ENCODE data around the gene PHKA2.
A peak's percentile ranks its signal among the peaks of the same experiment; 100 is the strongest.

Gene PHKA2

DNA sequence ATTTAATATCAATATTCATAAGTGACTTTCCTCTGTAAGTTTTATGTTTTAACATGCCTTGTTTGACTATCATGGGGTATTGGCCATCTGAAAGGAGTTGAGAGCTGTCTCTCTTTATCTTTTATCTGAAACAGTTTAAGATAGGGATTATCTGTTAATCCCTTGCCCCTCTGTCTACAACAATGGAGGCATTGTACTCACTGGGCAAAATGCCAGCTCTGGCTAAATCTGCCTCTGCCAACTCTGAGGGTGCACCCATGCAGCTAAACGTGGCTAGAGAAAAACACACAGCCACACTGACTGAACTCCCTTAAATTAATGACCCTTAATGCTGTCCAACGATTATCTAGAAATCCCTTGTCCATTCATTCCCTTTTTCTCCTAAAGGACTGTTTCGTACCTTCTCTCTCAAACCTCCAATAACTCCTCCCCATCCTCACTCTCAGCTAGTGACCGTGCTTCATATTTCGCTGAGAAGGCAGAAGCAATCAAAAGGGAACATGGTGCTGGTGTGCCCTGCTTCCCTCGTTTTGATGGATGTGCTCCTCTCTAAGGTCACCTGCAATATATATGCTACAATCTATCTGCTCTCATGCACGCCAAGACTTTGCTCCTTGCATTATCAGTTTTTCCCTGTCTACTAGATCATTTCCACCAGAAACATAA is 10.3 kb downstream of the PHKA2 start:
- DNase-seq: no peak

DNA sequence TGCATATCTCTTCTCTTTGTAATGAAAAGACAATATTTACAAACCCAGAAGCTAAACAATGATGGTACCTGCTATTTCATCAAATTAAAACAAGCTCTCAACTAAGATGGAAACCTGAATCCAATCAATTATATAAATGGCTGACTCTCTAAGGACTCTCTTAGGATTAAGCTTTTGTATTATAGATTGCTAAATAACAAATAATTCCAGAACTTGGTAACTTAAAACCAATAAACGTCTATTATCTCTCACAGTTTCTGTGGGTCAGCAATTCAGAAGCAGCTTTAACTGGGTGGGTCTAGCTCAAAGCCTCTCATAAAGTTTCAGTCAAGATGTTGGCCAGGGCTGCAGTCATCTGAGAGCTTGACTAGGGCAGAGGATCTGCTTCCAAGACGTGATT is 12.4 kb downstream of the PHKA2 start:
- no peak for DNase-seq

DNA sequence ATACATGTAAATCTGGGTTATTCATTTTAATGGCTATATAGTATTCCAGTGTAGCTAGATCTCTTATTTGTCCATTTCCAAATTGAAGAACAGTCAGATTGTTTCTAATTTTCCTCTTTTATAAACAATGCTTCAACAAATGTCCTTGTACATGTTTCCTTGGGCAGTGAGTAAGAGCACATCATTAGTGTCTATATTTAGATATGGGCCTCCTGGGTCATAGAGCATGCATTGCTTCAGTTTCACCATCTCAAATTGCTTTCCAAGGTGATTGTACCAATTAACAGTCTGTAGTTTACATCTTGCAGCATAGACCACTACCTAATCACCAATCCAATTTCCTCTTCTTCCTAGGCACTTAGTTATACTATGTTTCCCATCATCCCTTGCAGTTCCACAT is 13.4 kb downstream of the PHKA2 start:
- DNase-seq: no peak

GRCh38 chrX:18966624-18967023 is 17.3 kb downstream of the PHKA2 start:
- DNase-seq: no peak

DNA sequence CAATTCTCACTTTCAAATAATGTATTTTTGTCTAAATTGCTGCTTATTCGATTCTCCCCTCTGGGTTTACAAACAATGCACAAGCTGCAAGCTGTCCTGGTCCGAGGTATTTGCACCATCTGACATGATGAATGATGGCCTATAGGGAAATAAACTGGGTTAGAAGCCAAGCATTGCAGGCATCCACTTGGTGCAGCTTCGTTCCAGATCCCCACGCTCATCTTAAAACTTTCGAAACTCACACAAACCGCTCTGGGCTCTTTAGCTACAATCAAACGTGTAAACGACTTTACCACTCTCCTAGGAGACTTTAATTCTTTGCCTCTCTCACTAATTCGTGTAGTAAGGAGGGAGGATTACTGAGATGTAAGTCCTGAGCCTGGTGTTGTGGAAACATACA is 19.0 kb downstream of the PHKA2 start:
- no peak for DNase-seq

GRCh38 chrX:18964026-18964425 is 19.9 kb downstream of the PHKA2 start:
- peak; percentile 3 for DNase-seq

GRCh38 chrX:18962329-18962728 is 21.6 kb downstream of the PHKA2 start:
- DNase-seq: no peak

GRCh38 chrX:18961686-18962085 is 22.2 kb downstream of the PHKA2 start:
- peak; percentile 27 for DNase-seq

DNA sequence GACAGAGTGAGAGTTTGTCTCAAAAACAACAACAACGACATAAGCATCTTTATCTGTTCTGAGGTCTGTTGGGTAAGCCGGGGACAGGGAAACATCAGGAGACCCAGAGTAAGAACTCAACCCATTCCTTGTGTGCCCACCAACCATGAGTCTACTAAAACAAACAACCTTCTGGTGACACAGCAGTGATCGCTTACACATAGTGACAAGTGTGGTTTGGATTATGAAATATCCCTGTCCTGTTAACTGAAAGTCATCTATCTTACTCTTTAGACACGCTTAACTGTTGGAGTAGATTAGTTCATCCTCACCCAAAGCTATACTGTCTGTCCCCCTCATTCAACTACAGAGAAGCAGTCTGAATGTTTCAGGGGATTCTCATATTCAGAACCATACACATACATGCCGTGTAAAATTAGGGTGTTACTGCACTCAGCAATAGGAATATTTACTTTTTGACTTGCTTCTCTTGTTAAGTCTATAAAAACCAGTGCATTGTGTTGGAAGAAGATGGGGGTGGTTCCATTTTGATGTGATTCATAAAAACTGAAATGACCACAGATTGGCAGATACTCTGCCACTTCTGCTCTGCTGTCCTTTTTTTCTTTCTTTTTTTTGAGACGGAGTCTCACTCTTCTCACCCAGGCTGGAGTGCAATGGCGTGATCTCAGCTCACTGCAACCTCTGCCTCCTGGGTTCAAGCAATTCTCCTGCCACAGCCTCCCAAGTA is 27.4 kb downstream of the PHKA2 start:
- peak; percentile 2 for DNase-seq

DNA sequence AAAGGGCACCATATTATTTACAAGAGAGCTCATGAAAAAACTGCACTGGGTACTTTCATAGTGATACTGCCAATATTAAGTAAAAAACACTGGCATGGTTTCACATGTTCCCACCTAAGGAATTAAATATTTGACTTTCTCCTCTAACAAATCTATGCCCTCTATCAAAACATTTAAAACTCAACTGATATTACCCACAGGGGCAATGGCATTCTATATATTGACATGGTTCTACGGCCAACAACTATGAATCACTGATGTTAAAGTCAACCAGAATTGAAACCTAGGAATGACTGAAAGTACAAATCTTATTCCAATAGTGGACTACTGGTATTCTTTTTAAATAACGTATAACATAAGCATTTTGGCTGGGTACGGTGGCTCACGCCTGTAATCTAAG is 28.2 kb downstream of the PHKA2 start:
- DNase-seq: no peak

DNA sequence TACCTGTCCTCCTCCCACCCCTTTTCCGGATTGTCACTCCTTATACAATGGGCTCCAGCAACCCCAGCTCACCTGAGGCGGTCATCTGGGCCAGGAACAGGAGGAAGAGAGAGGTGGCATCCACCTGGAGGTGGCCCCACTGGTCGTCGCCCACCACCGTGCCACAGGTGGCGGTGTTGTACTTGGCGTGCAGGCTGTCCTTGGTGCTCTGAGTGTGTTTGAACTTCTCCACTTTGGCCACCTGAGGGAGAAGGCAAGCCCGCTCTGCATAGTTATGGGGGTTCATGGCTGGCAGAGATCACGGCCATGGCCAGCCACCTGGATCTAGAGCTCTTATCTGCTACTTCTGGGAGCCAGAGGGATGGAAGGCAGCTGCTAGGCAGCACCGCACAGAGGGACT is 32.9 kb downstream of the PHKA2 start:
- no peak for DNase-seq

- no peak for DNase-seq
Measured at GRCh38 chrX:18949944-18950301, 34.0 kb downstream of the PHKA2 start.

GRCh38 chrX:18949291-18949943 is 34.5 kb downstream of the PHKA2 start:
- no peak for DNase-seq

GRCh38 chrX:18946611-18947010 is 37.3 kb downstream of the PHKA2 start:
- DNase-seq: no peak

- DNase-seq: peak; percentile 16
Measured at GRCh38 chrX:18946157-18946556, 37.8 kb downstream of the PHKA2 start.

GRCh38 chrX:18945483-18945882 is 38.4 kb downstream of the PHKA2 start:
- DNase-seq: no peak

- no peak for DNase-seq
Measured at GRCh38 chrX:18944482-18944881, 39.4 kb downstream of the PHKA2 start.

GRCh38 chrX:18941896-18942295 is 42.0 kb downstream of the PHKA2 start:
- DNase-seq: no peak

DNA sequence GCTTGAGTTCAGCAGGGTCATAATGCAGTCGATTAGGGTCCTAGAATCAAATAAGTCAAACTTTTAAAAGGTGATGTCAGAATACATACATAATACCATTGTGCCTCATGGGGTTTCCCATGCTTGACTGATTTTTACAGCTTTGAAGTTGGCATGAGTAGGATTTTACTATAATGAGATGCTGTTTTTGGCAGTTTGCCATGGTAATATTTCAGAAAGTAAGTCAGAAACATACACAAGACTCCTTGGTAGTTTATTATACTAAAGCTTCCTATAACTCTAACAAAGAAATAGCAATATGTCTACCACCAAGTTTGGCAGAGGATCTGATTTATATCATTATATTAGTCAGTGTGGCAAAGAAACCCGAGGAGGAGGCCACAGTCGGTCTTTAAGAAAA is 45.2 kb downstream of the PHKA2 start:
- DNase-seq: peak; percentile 10

- DNase-seq: no peak
Measured at GRCh38 chrX:18937173-18937572, 46.7 kb downstream of the PHKA2 start.

GRCh38 chrX:18935893-18936292 is 48.0 kb downstream of the PHKA2 start:
- DNase-seq: no peak

GRCh38 chrX:18934708-18935107 is 49.2 kb downstream of the PHKA2 start:
- DNase-seq: no peak

DNA sequence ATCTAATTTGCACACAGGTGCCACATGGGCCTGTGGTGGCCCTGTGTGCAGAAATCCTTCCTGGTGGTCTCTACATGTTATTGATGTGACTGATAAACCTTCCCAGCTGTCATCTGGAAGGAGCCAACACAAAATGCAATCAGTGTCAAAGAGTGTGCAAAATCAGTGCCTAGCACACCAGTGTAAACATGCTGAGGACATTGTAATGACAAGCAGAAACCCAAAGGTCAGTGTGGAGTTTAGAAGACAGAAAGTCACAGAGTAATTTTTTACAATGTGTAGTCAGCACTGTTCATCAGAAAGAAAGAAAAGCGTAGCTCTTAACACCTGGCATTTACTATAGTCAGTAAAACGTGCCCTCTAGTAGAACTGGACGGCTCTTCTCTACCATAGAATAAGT is 50.3 kb downstream of the PHKA2 start:
- DNase-seq: no peak

DNA sequence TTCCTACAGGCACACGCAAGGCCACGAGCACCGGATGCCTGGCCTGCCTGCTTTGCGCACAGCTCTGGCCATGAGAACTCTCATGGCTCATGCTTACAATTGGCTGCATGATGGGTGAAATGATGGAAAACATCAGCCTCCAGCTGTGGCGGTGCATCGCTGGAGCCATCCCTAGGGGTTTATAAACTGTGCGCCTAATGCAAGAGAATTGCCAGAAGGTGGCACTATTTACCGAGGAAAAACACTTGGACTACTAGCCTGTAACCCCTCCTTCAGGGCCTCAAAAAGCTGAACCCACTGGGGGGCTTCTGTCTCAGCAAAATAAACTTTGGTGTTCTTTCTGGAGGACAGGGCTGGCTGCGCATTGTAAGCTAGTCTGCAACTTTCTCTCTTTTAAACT is 51.9 kb downstream of the PHKA2 start:
- DNase-seq: peak; percentile 22

Data from fibroblast of skin of right biceps (primary cell).